Raji (cell line): ENCODE measurements around the gene PTGS2.

Source experiments
- POLR2A ChIP-seq: IDR thresholded peaks from 2 replicates; pipeline ENCODE4 v1.6.1; 2011; ENCODE audit warnings: low read depth, low read length, control low read depth; ENCODE audit not compliant: insufficient read depth

The PTGS2 gene

DNA sequence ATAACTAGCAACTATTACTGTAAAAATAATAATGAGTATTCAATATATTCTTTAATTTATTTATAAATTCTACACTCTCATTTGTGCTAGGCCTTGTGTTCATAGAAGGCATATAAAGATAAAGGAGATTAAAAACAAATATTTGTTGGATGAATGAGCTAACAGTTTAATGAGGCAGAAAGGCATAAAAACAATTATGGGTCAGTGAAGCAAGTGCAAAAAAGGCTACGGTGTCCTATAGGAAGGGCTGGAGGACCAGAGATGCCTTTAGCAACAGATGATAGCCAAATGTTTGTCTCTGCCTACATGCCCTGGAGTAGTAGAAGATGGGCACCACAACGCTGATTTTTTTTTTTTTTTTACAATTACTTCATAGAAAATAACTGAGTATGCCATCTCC is 45.7 kb downstream of the PTGS2 start:
- TF ChIP-seq POLR2A, result no peak

DNA sequence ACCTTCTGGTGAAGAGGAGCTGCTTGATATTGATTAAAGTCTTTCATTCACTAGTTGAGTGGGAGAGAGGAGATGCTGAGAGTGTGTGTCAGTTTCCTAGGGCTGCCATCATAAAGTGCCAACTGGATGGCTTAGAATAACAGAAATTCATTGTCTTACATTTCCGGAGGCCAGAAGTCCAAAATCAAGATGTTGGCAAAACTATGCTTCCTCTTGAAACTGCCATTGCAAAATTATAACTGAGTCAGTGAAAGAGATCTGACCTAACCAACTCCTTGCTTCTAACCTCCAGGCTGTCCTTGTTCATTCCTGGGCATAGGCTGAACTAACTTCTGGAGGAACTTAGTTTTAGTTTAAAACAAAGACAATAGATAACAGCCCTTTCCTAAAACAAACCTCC is 47.1 kb downstream of the PTGS2 start:
- no peak for TF ChIP-seq POLR2A

DNA sequence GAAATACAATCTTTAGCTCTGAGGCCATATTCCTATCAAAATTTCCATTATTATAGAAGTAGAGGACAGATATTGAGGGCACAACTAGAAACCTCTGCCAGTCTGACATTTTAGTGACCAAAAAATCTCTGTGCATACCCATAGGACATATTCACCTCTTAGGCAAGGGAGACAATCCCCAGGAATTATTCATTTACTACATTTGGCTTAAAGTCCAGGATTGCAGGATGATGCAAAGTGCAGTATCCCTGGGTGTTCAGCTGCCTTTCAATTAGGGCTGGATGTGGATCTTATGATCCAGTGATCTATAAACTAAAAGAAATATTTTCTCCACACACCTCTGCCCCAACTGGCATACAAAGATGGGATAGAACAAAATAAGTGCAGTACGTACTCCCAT is 50.9 kb downstream of the PTGS2 start:
- no peak for TF ChIP-seq POLR2A

DNA sequence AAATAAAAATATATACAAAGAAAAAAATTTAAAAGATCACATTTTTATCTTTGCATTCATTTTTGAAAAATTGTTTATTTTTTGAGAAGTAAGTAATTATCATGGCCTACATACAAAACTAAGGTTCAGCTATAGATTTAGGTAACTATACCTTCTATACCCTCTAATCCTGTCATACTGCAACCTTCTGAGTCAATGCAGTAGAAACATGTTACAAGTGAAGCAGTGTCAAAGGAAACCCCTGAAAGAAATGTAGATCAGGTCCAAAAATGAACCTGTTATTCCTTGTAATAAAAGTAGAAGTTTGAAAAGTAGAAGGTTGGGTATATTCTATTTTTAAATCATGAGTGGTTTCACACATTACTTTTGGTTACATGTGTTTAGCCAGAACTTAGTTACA is 51.3 kb downstream of the PTGS2 start:
- no peak for TF ChIP-seq POLR2A

- TF ChIP-seq POLR2A, result no peak
Observed at GRCh38 chr1:186627019-186627418, 53.2 kb downstream of the PTGS2 start.

DNA sequence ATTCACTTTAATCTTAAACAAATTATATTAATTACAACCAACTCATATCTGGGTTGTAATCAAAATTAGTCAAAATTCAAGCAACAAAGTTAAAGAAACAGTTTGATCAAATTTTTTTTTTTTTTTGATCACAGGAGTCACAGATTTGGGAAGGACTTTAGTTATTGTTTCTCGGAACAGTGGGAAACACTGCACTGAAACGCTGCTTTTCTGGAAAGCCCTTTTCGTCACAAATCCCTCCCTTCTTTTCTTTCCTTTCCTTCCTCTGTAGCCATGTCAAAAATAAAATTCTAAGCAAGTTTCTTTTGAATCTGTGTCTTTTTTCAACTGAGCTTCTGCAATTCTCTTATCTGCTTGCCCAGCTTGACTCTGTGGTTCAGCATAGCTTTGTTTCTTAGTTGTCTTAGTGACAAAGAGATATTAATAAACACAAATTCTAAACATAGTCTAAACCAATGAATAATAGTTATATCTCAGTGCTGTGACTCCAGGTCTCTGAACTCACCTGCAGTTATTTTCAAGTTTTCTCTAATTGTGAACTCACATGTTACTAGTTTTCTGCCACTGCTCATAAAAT is 53.8 kb downstream of the PTGS2 start:
- TF ChIP-seq POLR2A, result no peak

GRCh38 chr1:186623551-186623950 is 56.7 kb downstream of the PTGS2 start:
- TF ChIP-seq POLR2A, result no peak
